Endodermal cell (in vitro differentiated cells): ENCODE data around the gene CHAT. TPM values are rescaled to one million over a fixed set of nuclear protein-coding genes. Genes with fewer than 3 reads are reported as not detected.

ENCODE experiments used
- DNase-seq: peaks from one replicate; pipeline ENCODE4 v3.0.0-alpha.2; 2017
- H3K27ac ChIP-seq: 2 replicates; pipeline ENCODE4 v1.5.1; 2013; ENCODE audit warnings: mild to moderate bottlenecking, low read depth, low read length, moderate library complexity
- H3K27me3 ChIP-seq: 2 replicates; pipeline ENCODE4 v1.6.1; 2013; ENCODE audit warnings: mild to moderate bottlenecking, low read length, moderate library complexity; ENCODE audit not compliant: insufficient read depth, control insufficient read depth, poor library complexity, severe bottlenecking
- H3K36me3 ChIP-seq: 2 replicates; pipeline ENCODE4 v1.7.0; 2013; ENCODE audit warnings: mild to moderate bottlenecking, low read length, moderate library complexity; ENCODE audit not compliant: control insufficient read depth, insufficient read depth
- H3K4me1 ChIP-seq: one replicate; pipeline ENCODE4 v1.7.0; 2013; ENCODE audit warnings: low read length; ENCODE audit not compliant: control insufficient read depth, insufficient read depth
- H3K4me3 ChIP-seq: 2 replicates; pipeline ENCODE4 v1.5.1; 2013; ENCODE audit warnings: mild to moderate bottlenecking, low read length, moderate library complexity
- H3K9ac ChIP-seq: 2 replicates; pipeline ENCODE4 v1.6.1; 2013; ENCODE audit warnings: mild to moderate bottlenecking, low read length, moderate library complexity; ENCODE audit not compliant: poor library complexity, severe bottlenecking; ENCODE audit errors: extremely low read depth
- H3K9me3 ChIP-seq: 2 replicates; pipeline ENCODE4 v1.6.1; 2013; ENCODE audit warnings: mild to moderate bottlenecking, low read length, moderate library complexity; ENCODE audit not compliant: control insufficient read depth
- H3K27ac Mint-ChIP-seq: 2 replicates; pipeline ENCODE4 v1.8.0; 2020; ENCODE audit warnings: mixed read lengths
- H3K27me3 Mint-ChIP-seq: 2 replicates; pipeline ENCODE4 v1.8.0; 2021; ENCODE audit warnings: mild to moderate bottlenecking, mixed read lengths; ENCODE audit not compliant: insufficient read depth
- H3K36me3 Mint-ChIP-seq: 2 replicates; pipeline ENCODE4 v1.8.0; 2020; ENCODE audit warnings: low read depth, mixed read lengths
- H3K4me1 Mint-ChIP-seq: 2 replicates; pipeline ENCODE4 v1.8.0; 2020; ENCODE audit warnings: mixed read lengths
- H3K4me3 Mint-ChIP-seq: 2 replicates; pipeline ENCODE4 v1.8.0; 2020; ENCODE audit warnings: mild to moderate bottlenecking, moderate library complexity, mixed read lengths
- H3K9me3 Mint-ChIP-seq: 2 replicates; pipeline ENCODE4 v1.8.0; 2020; ENCODE audit warnings: mild to moderate bottlenecking, mixed read lengths
- WGBS, 2 experiments: methylation state at CpG; one replicate each; pipeline versions ENCODE4 v1.1.5 to v1.1.7; 2013; ENCODE audit warnings: missing lambda C conversion rate in 2 of 2, mixed read lengths in 1 of 2; ENCODE audit not compliant: insufficient coverage in 1 of 2, insufficient read length in 1 of 2; 5-methylcytosine and 5-hydroxymethylcytosine counted together
- total RNA-seq, 2 donors: library from RNA; stranded (reverse); fragmentation: NEBNext Ultra II Directional in 1 of 2; extraction: Animal tissue kit (Norgen Biotek cat#: 25700) in 1 of 2; gene quantifications; 2 replicates in 1 of 2; 3 replicates in 1 of 2; pipeline ENCODE4 v1.2.1, GENCODE V29; 2021
- TF ChIP-seq, protein P1 (sequence below): fragments of 200-600 bp; sonication (generic); conservative IDR thresholded peaks from 2 replicates; pipeline ENCODE4 v1.5.0; 2021; ENCODE audit warnings: antibody characterized with exemption, mild to moderate bottlenecking

Gene CHAT
- total RNA-seq, 2 donors from 2014 or later, result not detected

DNA sequence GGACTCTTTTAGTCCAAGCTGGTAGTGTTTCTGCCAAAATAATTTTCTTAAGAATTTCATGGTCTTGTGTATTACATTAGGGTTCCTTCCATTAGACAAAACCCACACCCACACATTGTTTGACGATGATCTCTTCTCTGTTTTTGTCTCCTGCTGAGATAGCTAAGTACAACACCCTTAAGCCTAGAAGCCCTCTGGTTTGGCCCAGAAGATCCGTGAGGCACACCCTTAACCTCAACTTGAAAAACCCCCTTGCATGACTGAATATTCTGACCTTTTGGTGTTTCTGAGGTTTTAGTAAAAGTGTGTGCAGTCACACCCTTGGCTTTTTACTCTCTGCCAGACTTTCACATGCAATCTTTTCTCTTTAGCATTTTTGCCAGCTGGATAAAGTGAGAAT, 45.6 kb upstream of the CHAT start:
- Mint-ChIP-seq H3K27ac (no peak overlapping the region), H3K4me3 (no peak overlapping the region), H3K4me1 (no peaks in the 10 kb centered on the region), H3K27me3 (peaks cover 31% of the 10 kb centered on the region), H3K36me3 (no peaks in the 10 kb centered on the region), H3K9me3 (peaks cover 13% of the 10 kb centered on the region)
- H3K9me3 ChIP-seq, result no peaks in the 10 kb centered on the region
- H3K9ac ChIP-seq, result no peak overlapping the region
- TF ChIP-seq, protein P1, sequence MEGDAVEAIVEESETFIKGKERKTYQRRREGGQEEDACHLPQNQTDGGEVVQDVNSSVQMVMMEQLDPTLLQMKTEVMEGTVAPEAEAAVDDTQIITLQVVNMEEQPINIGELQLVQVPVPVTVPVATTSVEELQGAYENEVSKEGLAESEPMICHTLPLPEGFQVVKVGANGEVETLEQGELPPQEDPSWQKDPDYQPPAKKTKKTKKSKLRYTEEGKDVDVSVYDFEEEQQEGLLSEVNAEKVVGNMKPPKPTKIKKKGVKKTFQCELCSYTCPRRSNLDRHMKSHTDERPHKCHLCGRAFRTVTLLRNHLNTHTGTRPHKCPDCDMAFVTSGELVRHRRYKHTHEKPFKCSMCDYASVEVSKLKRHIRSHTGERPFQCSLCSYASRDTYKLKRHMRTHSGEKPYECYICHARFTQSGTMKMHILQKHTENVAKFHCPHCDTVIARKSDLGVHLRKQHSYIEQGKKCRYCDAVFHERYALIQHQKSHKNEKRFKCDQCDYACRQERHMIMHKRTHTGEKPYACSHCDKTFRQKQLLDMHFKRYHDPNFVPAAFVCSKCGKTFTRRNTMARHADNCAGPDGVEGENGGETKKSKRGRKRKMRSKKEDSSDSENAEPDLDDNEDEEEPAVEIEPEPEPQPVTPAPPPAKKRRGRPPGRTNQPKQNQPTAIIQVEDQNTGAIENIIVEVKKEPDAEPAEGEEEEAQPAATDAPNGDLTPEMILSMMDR, result no peak
- H3K36me3 ChIP-seq, result no peaks in the 10 kb centered on the region
- no peak for DNase-seq
- peaks cover 7% of the 10 kb centered on the region for H3K27me3 ChIP-seq
- no peak overlapping the region for H3K27ac ChIP-seq
- no peaks in the 10 kb centered on the region for H3K4me1 ChIP-seq
- 91 to 100% methylated on average over 1 to 2 of the region's 2 CpGs for WGBS, 2 experiments
- H3K4me3 ChIP-seq, result no peak overlapping the region

DNA sequence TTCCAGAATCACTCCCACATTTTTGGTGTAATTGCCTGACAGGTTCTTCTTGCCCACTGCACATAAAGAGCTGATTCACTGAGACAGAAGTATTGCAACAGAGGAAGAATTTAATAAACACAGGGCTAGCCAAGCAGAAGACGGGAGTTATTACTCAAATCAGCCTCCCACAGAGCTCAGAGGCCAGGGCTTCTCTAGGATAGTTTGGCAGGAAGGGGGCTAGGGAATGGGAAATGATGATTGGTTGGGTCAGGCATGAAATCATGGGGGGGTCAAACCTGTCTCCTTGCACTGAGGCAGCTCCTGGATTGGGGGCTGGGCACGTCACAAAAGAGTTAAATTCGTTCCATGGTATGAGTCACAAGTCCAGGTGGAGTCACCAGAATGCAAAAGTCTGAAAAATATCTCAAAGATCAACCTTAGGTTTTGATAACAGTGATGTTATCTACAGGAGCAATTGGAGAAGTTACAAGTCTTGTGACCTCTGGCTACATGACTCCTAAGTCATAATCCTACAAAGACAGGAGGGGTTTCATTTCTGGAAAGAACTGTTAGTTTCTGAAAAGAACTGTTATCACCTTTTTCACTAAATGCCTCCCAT, 44.7 kb upstream of the CHAT start:
- no peak overlapping the region for H3K27ac Mint-ChIP-seq
- Histone ChIP-seq H3K36me3 (no peaks in the 10 kb centered on the region), H3K9me3 (no peaks in the 10 kb centered on the region), H3K4me1 (no peaks in the 10 kb centered on the region), H3K27me3 (no peaks in the 10 kb centered on the region), H3K4me3 (no peak overlapping the region), H3K27ac (no peak overlapping the region), H3K9ac (no peak overlapping the region)
- 79 to 87% methylated on average over 3 of the region's 3 CpGs for WGBS, 2 experiments
- H3K9me3 Mint-ChIP-seq, result peaks cover 13% of the 10 kb centered on the region
- H3K4me3 Mint-ChIP-seq, result no peak overlapping the region
- H3K4me1 Mint-ChIP-seq, result no peaks in the 10 kb centered on the region
- TF ChIP-seq, protein P1, result no peak
- no peaks in the 10 kb centered on the region for H3K36me3 Mint-ChIP-seq
- no peak for DNase-seq
- H3K27me3 Mint-ChIP-seq, result peaks cover 27% of the 10 kb centered on the region

DNA sequence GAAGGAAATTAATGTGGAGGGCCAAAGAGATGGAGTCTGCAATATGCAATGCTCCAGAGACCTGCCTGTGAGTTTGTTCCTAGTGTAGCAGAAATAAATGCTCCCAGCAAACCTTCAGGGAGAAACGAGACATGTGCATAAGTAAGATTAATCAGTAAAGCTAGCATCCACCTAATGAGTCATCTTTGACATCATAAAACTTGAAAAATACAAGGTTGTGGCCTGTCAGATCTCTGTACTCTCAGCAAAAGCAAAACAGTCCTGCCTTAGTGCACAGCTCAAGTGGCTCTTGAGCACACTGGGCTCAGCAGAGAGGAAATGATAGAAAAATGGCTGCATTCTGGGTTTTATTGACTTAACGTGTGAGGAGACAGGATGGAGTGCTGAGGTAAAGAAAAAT, 42.4 kb upstream of the CHAT start:
- no peak overlapping the region for H3K27ac ChIP-seq
- no peaks in the 10 kb centered on the region for H3K36me3 ChIP-seq
- no peaks in the 10 kb centered on the region for H3K4me1 ChIP-seq
- H3K4me3 Mint-ChIP-seq, result no peak overlapping the region
- H3K9me3 Mint-ChIP-seq, result peaks cover 13% of the 10 kb centered on the region
- WGBS, 2 experiments, result 72 to 86% methylated on average over 1 to 2 of the region's 2 CpGs
- H3K9me3 ChIP-seq, result no peaks in the 10 kb centered on the region
- no peak for DNase-seq
- H3K4me1 Mint-ChIP-seq, result no peaks in the 10 kb centered on the region
- H3K27me3 Mint-ChIP-seq, result peaks cover 18% of the 10 kb centered on the region
- TF ChIP-seq, protein P1, result no peak
- H3K27ac Mint-ChIP-seq, result no peak overlapping the region
- no peaks in the 10 kb centered on the region for H3K36me3 Mint-ChIP-seq
- no peak overlapping the region for H3K4me3 ChIP-seq
- H3K27me3 ChIP-seq, result no peaks in the 10 kb centered on the region
- H3K9ac ChIP-seq, result no peak overlapping the region
